Spleen (tissue), 7 donors: ENCODE measurements around the gene WNT9B.

Experiments
- CTCF ChIP-seq, 11 experiments: fragments of 200-600 bp in 7 of 11; fragments of 450-650 bp in 4 of 11; sonication (generic) in 4 of 11; IDR thresholded peaks in 8 of 11; conservative IDR thresholded peaks in 3 of 11; 1 replicate in 7 of 11; 2 replicates in 4 of 11; pipeline versions ENCODE4 v1.4.0 to v1.8.0; 2016 to 2021; ENCODE audit warnings: antibody characterized with exemption in 11 of 11, inconsistent platforms in 4 of 11, mild to moderate bottlenecking in 1 of 11
- POLR2A ChIP-seq, 3 donors: fragments of 450-650 bp; IDR thresholded peaks; one replicate each; pipeline ENCODE4 v1.5.1; 2017; ENCODE audit warnings: antibody characterized with exemption in 3 of 3, mild to moderate bottlenecking in 1 of 3
- donor health status: DM: no; HTN: no; CAD: no; lungs with moderate emphysema.
- donor health status: DM: no; HTN: no; CAD: no.
- donor health status: DM: no; HTN: no; CAD: no.

DNA sequence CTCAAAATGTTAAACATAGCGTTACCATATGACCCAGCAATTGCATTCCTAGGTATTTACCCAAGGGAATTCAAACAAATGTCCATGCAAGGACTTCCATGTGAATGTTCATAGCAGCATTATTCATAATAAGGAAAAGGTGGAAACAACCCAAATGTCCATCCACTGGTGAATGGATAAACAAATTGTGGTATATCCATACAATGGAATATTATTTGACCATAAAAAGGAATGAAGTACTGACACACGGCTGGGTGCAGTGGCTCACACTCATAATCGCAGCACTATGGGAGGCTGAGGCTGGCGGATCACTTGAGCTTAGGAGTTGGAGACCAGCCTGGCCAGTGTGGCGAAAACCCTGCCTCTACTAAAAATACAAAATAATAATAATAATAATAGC lies 47.5 kb downstream of the WNT9B start:
- TF ChIP-seq CTCF (IDR thresholded peaks at IDR 0.05 in 8 of 11, conservative IDR thresholded peaks at IDR 0.05 in 3 of 11) (no peak), POLR2A (IDR thresholded peaks at IDR 0.05) (no peak)
